HG03520 (cell line): ENCODE results near the gene ERBB2.
"Not testable (repeated sequence)": the region's sequence is repeated elsewhere in the genome, so short reads cannot be mapped to it uniquely, and the experiment has no call there.

ENCODE experiments used
- ATAC-seq: cut with Tn5 transposase; IDR thresholded peaks from one replicate; pipeline ENCODE4 v1.9.1; 2021; ENCODE audit warnings: mild to moderate bottlenecking, moderate library complexity; ENCODE audit not compliant: unreplicated experiment

The ERBB2 gene

GRCh38 chr17:39757931-39758873 lies 58.3 kb downstream of the ERBB2 start:
- ATAC-seq: no peak

GRCh38 chr17:39759204-39759603 lies 59.3 kb downstream of the ERBB2 start:
- no peak for ATAC-seq

GRCh38 chr17:39761861-39762496 lies 62.1 kb downstream of the ERBB2 start:
- no peak for ATAC-seq

GRCh38 chr17:39763051-39763820 lies 63.4 kb downstream of the ERBB2 start:
- ATAC-seq: no peak

GRCh38 chr17:39764171-39764570 lies 64.3 kb downstream of the ERBB2 start:
- not testable (repeated sequence) for ATAC-seq

- no peak for ATAC-seq
These were observed 65.3 kb downstream of the ERBB2 start for GRCh38 chr17:39765175-39765574.

- no peak for ATAC-seq
These were observed 65.9 kb downstream of the ERBB2 start for GRCh38 chr17:39765766-39766165.

GRCh38 chr17:39767147-39767546 lies 67.3 kb downstream of the ERBB2 start:
- no peak for ATAC-seq

- peak; percentile 37 for ATAC-seq
These were observed 70.2 kb downstream of the ERBB2 start for GRCh38 chr17:39769974-39770587.

- no peak for ATAC-seq
These were observed 72.6 kb downstream of the ERBB2 start for GRCh38 chr17:39772415-39772814.

GRCh38 chr17:39772987-39773934 lies 73.4 kb downstream of the ERBB2 start:
- no peak for ATAC-seq

GRCh38 chr17:39774047-39774446 lies 74.2 kb downstream of the ERBB2 start:
- no peak for ATAC-seq

GRCh38 chr17:39775031-39775430 lies 75.2 kb downstream of the ERBB2 start:
- no peak for ATAC-seq

- no peak for ATAC-seq
These were observed 76.4 kb downstream of the ERBB2 start for GRCh38 chr17:39776252-39776651.

- peak; percentile 47 for ATAC-seq
These were observed 77.9 kb downstream of the ERBB2 start for GRCh38 chr17:39777534-39778365.
